ENCODE results near the gene PRTFDC1.

PRTFDC1 gene

DNA sequence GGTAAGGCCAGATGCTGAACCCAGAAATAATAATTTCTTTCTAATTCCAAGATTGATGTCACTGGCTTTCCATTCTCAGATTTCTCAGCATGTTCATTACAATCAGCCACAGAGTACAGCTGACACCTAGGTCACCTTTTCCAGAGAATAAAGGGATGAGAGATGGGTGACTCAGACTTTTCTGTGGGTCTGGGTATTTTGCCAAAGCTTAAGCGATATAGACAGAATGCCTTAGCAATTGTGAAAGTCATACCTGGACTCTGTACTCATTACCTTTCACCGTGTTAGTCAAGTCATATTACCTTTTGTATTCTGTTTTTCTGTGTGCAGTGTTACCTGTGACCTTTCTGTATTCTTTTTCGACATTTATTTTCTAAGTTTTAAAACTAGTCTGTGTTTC lies 10.6 kb upstream of the PRTFDC1 start:
- no peak for TF ChIP-seq FOXP2 (optimal IDR thresholded peaks at IDR 0.05; ENCODE audit: borderline replicate concordance, extremely low read depth, extremely low read length, insufficient read depth)
- TF ChIP-seq TAF1 (IDR thresholded peaks at IDR 0.05; ENCODE audit: borderline replicate concordance, insufficient read depth, low read length), result no peak
- TF ChIP-seq SIN3A (IDR thresholded peaks at IDR 0.05; ENCODE audit: borderline replicate concordance, insufficient read depth, low read length), result no peak
- TF ChIP-seq, protein P1, sequence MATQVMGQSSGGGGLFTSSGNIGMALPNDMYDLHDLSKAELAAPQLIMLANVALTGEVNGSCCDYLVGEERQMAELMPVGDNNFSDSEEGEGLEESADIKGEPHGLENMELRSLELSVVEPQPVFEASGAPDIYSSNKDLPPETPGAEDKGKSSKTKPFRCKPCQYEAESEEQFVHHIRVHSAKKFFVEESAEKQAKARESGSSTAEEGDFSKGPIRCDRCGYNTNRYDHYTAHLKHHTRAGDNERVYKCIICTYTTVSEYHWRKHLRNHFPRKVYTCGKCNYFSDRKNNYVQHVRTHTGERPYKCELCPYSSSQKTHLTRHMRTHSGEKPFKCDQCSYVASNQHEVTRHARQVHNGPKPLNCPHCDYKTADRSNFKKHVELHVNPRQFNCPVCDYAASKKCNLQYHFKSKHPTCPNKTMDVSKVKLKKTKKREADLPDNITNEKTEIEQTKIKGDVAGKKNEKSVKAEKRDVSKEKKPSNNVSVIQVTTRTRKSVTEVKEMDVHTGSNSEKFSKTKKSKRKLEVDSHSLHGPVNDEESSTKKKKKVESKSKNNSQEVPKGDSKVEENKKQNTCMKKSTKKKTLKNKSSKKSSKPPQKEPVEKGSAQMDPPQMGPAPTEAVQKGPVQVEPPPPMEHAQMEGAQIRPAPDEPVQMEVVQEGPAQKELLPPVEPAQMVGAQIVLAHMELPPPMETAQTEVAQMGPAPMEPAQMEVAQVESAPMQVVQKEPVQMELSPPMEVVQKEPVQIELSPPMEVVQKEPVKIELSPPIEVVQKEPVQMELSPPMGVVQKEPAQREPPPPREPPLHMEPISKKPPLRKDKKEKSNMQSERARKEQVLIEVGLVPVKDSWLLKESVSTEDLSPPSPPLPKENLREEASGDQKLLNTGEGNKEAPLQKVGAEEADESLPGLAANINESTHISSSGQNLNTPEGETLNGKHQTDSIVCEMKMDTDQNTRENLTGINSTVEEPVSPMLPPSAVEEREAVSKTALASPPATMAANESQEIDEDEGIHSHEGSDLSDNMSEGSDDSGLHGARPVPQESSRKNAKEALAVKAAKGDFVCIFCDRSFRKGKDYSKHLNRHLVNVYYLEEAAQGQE (IDR thresholded peaks at IDR 0.05; ENCODE audit: insufficient read depth in 1 of 2, low read depth in 2 of 2, low read length in 2 of 2), result no peak
- TF ChIP-seq POLR2AphosphoS5 (IDR thresholded peaks at IDR 0.05; ENCODE audit: low read depth, low read length), result no peak

DNA sequence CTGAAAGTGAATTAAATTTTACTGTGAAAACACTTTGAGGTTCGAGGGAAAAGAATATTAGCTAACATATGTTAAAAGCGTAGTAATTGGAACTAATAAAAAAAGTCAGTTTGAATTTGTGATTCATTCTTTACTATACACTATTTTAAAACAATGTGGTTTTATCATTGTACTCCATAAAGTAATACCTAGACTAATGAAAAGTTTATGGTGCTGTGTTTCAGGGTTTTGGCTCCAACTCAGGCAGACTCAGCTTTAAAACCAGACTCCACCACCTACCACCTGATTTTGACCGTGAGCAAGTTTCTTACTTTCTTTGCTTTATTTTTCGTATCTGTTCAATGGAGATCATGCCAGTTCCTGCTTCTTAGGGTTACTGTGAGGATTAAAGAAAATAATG lies 9.2 kb upstream of the PRTFDC1 start:
- TF ChIP-seq FOXP2 (optimal IDR thresholded peaks at IDR 0.05; ENCODE audit: borderline replicate concordance, extremely low read depth, extremely low read length, insufficient read depth) (no peak), SIN3A (IDR thresholded peaks at IDR 0.05; ENCODE audit: borderline replicate concordance, insufficient read depth, low read length) (no peak), POLR2AphosphoS5 (IDR thresholded peaks at IDR 0.05; ENCODE audit: low read depth, low read length) (no peak), TAF1 (IDR thresholded peaks at IDR 0.05; ENCODE audit: borderline replicate concordance, insufficient read depth, low read length) (no peak)
- TF ChIP-seq, protein P1 (IDR thresholded peaks at IDR 0.05; ENCODE audit: insufficient read depth in 1 of 2, low read depth in 2 of 2, low read length in 2 of 2), result no peak

GRCh38 chr10:24959382-24959730 lies 7.0 kb upstream of the PRTFDC1 start:
- TF ChIP-seq TAF1 (IDR thresholded peaks at IDR 0.05; ENCODE audit: borderline replicate concordance, insufficient read depth, low read length), result no peak
- TF ChIP-seq POLR2AphosphoS5 (IDR thresholded peaks at IDR 0.05; ENCODE audit: low read depth, low read length), result no peak
- no peak for TF ChIP-seq FOXP2 (optimal IDR thresholded peaks at IDR 0.05; ENCODE audit: borderline replicate concordance, extremely low read depth, extremely low read length, insufficient read depth)
- TF ChIP-seq, protein P1 (IDR thresholded peaks at IDR 0.05; ENCODE audit: insufficient read depth in 1 of 2, low read depth in 2 of 2, low read length in 2 of 2), result no peak
- no peak for TF ChIP-seq SIN3A (IDR thresholded peaks at IDR 0.05; ENCODE audit: borderline replicate concordance, insufficient read depth, low read length)

- TF ChIP-seq, protein P1 (IDR thresholded peaks at IDR 0.05; ENCODE audit: insufficient read depth in 1 of 2, low read depth in 2 of 2, low read length in 2 of 2), result no peak
- no peak for TF ChIP-seq SIN3A (IDR thresholded peaks at IDR 0.05; ENCODE audit: borderline replicate concordance, insufficient read depth, low read length)
- TF ChIP-seq TAF1 (IDR thresholded peaks at IDR 0.05; ENCODE audit: borderline replicate concordance, insufficient read depth, low read length), result no peak
- TF ChIP-seq POLR2AphosphoS5 (IDR thresholded peaks at IDR 0.05; ENCODE audit: low read depth, low read length), result no peak
- no peak for TF ChIP-seq FOXP2 (optimal IDR thresholded peaks at IDR 0.05; ENCODE audit: borderline replicate concordance, extremely low read depth, extremely low read length, insufficient read depth)
These were observed 6.4 kb upstream of the PRTFDC1 start for GRCh38 chr10:24958721-24959381.
